Kidney epithelial cell (primary cell): ENCODE results near the gene KDM6A. TPM values are rescaled to one million over a fixed set of nuclear protein-coding genes. Genes with fewer than 3 reads are reported as not detected.
"Not testable (repeated sequence)": the region's sequence is repeated elsewhere in the genome, so short reads cannot be mapped to it uniquely, and the experiment has no call there.

Experiments used
- DNase-seq: peaks from one replicate; pipeline ENCODE4 v3.0.0-alpha.2; 2010; ENCODE audit warnings: low read depth
- H3K27me3 ChIP-seq: 2 replicates; pipeline ENCODE4 v1.6.0; 2011; ENCODE audit warnings: low read length; ENCODE audit not compliant: control insufficient read depth, insufficient read depth
- H3K36me3 ChIP-seq: 2 replicates; pipeline ENCODE4 v1.5.1; 2011; ENCODE audit warnings: low read length; ENCODE audit not compliant: control insufficient read depth, insufficient read depth
- H3K4me3 ChIP-seq: 2 replicates; pipeline ENCODE4 v1.5.1; 2011; ENCODE audit warnings: low read depth, mild to moderate bottlenecking, control low read depth, low read length
- total RNA-seq: library from RNA; depleted of rRNA; stranded (reverse); fragments of >200 nt; gene quantifications from 2 replicates; pipeline ENCODE4 v1.2.3, GENCODE V29; 2015
- TF ChIP-seq, protein P1 (sequence below): IDR thresholded peaks from 2 replicates; pipeline ENCODE4 v1.5.1; 2011; ENCODE audit warnings: mild to moderate bottlenecking, moderate library complexity, low read length, control low read depth, inconsistent platforms; ENCODE audit not compliant: insufficient read depth, poor library complexity, severe bottlenecking

The KDM6A gene
- total RNA-seq, 1 donor from 2014 or later, result 13.7 TPM

DNA sequence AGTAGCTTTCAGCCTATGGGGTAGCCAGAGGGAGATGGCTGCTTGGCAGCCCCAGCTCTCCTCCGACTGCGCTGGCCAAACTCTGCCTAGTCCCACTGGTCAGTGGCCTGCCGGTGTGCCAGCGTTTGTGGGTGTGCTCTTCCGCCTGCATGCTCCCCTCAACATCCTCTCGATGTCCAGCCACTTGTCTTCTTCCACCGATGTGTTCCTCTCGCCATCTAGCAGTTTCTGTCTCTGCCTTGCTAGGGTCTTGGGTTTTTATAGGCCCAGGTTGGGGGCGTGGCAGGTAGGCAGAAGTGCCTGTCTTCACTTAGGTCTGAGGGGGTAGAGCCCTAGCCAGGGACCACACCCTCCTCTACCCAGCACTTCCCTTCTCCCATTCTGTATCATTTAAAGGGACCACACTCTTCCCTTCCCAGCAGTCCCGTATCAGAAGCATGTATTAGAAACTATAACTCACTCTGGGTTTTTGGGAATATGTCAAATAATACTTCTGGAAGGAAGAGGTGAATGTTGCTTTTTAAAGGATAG is 124.4 kb downstream of the KDM6A start:
- no peak for DNase-seq
- TF ChIP-seq, protein P1, sequence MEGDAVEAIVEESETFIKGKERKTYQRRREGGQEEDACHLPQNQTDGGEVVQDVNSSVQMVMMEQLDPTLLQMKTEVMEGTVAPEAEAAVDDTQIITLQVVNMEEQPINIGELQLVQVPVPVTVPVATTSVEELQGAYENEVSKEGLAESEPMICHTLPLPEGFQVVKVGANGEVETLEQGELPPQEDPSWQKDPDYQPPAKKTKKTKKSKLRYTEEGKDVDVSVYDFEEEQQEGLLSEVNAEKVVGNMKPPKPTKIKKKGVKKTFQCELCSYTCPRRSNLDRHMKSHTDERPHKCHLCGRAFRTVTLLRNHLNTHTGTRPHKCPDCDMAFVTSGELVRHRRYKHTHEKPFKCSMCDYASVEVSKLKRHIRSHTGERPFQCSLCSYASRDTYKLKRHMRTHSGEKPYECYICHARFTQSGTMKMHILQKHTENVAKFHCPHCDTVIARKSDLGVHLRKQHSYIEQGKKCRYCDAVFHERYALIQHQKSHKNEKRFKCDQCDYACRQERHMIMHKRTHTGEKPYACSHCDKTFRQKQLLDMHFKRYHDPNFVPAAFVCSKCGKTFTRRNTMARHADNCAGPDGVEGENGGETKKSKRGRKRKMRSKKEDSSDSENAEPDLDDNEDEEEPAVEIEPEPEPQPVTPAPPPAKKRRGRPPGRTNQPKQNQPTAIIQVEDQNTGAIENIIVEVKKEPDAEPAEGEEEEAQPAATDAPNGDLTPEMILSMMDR, result no peak
- Histone ChIP-seq H3K36me3 (no peaks in the 10 kb centered on the region), H3K4me3 (no peak overlapping the region), H3K27me3 (no peaks in the 10 kb centered on the region)

DNA sequence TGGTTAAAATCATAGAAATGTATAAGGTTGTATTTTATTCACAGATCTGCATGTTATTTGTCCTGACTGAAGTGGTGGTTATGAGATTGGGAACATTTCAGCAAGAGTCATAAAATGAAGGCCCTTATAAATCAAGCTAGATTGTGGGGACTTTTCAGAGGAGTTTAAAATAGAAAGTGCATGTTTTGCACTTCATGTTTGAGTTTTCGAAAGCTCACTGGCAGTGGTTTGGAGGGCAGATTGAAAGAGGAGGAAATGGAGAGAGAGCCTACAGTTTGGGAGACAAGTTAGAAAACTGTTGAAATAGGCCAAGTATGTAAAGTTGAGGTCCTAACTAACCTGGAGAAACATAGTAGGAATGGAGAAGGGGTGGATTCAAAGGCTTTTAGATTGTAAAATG is 124.9 kb downstream of the KDM6A start:
- DNase-seq, result no peak
- Histone ChIP-seq H3K36me3 (no peaks in the 10 kb centered on the region), H3K27me3 (no peaks in the 10 kb centered on the region), H3K4me3 (no peak overlapping the region)
- TF ChIP-seq, protein P1, result no peak

DNA sequence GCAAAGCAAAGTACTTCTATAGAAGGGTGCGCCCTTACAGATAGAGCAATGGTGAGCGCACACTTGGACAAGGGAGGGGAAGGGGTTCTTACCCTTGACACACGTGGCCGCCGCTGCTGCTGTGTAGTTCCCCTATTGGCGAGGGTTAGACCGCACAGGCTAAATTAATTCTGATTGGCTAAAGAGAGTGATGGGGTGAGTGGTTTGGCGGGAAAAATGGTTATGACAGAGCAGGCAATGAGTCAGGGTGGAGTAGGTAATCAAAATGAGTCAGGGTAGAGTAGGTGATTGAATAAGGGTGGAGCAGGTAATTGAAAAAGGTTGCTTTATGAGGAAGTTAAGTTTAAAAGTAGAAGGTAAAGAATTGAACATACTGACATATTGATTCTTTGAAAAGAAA is 126.2 kb downstream of the KDM6A start:
- DNase-seq, H3K27me3 ChIP-seq, H3K36me3 ChIP-seq, H3K4me3 ChIP-seq: not testable (repeated sequence)

DNA sequence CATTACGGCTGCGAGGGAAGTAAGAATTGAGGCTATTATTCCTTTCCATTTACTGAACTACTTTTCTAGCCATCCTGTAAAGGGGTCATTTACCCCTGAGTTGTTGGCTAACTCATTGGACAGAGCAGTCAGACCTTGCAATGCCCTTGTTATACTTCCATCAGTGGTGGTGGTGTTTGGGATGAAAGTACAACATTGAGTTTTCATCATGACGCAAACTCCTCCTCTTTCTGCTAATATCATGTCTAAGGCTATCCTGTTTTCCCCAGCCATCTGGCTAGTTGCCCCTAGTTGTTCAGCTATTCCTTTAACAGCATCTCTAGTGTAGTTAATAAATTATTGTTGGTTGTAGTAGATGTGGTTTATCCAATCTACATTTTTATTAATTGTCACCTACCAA is 126.9 kb downstream of the KDM6A start:
- H3K27me3 ChIP-seq, H3K4me3 ChIP-seq, H3K36me3 ChIP-seq, DNase-seq: not testable (repeated sequence)

DNA sequence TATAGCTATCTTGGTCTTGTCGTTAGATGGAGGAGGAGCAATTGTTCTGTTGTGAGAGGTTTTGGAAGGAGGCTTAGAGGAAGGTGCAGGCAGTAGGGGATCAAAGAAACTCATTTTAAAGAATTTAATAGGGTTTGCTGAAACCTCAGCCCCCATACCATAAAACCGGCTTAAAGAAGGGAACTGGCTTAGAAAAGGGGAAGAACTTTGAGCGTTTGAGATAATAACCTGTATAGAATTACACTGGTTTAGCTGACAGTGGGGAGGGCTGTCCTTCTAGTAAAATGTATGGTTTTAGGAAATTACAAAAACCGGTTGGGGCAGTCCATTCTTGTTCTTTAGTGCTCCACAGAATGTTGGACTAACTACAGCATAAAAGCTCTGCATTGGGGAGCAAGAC is 128.1 kb downstream of the KDM6A start:
- TF ChIP-seq, protein P1, result no peak
- H3K36me3 ChIP-seq, result no peaks in the 10 kb centered on the region
- no peak for DNase-seq
- H3K4me3 ChIP-seq, result no peak overlapping the region
- no peaks in the 10 kb centered on the region for H3K27me3 ChIP-seq

DNA sequence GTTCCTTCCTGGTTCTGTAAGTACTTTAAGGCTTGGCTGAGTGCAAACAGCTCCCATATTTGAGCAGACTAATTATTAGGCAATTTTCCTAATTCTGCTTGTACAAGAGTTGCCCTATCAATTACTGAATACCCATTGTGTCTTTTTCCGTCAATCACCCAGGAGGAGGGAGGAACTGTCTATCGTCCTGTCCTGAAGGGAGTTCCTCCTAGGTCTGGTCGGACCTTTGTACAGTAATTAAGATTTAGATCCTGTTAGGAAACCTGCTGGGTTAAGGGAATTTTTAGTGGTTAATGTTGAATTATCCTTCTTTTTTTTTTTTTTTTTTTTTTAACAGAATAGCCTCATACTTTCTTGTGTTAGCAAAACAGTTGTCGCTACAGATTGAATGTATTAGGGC is 130.1 kb downstream of the KDM6A start:
- DNase-seq, result no peak
- TF ChIP-seq, protein P1, result no peak
- H3K36me3 ChIP-seq, result no peaks in the 10 kb centered on the region
- no peak overlapping the region for H3K4me3 ChIP-seq
- no peaks in the 10 kb centered on the region for H3K27me3 ChIP-seq

DNA sequence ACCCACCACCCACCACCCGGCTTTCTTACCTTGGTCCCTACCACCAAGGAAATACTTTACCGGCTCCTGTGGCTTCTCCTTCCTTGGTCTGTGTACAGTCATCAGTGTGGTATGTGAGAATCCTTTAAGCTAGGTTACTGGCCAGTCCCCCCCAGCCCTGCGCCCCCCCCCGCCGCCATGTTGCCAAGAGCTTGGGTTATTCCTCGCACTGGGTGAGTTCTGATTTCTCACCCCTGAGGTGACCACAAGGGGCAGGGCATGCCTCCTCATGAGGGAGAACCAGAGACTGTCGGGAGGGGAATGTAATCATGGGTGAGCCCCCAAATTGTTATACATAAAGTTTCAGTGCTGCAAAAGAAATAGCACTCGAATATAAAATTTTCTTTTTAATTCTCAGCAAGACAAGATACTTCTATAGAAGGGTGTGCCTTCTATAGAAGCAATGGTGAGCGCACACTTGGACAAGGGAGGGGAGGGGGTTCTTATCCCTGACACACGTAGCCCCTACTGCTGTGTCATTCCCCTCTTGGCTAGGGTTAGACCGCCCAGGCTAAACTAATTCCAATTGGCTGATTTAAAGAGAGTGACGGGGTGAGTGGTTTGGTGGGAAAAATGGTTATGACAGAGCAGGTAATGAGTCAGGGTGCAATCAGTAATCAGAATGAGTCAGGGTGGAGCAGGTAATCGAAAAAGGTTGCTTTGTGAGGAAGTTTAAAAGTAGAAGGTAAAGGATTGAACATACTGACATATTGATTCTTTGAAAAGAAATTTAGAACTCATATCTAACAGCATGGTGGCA is 133.2 kb downstream of the KDM6A start:
- TF ChIP-seq, protein P1, result no peak
- no peaks in the 10 kb centered on the region for H3K36me3 ChIP-seq
- H3K4me3 ChIP-seq, result no peak overlapping the region
- DNase-seq, result peak; percentile 9
- no peaks in the 10 kb centered on the region for H3K27me3 ChIP-seq
